ENCODE results near the gene LDLRAD4. TPM values are rescaled to one million over a fixed set of nuclear protein-coding genes. Genes with fewer than 3 reads are reported as not detected.

The LDLRAD4 gene
- total RNA-seq, 1 donor = 0.43 TPM

DNA sequence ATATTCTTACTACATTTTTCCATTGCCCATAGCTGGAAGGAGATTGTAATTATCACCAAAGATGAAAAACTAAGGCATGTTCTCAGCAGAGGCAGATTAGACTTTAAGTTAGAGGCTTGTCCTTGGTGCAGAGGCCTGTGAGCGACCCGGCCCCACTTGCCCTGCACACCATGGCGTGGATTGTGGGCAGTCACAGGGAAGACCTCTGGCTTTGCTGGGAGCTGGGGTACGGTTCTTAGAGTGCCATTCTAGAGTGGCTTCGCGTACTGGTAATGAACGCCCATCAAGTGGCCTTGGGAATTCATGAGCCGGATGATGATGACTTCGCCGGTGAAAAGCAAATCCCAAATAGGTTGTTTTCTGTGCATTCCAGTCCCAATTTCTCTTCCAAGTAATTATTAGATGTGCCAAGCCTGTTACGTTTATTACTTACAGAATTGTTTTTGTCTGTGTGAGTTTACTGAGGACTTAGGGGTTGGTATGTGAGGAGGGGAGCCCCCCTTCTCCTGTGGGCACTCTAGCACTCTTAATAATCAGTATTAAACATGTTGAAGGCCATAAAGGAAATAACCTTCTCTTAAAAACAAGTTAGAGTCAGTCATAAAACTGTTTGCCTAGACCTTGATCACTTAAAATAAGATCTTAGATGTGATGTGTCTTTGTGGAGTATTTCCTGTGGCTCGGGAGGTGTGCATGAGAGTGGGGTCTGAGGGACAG, 90.6 kb downstream of the LDLRAD4 start:
- H3K4me3 ChIP-seq (ENCODE audit: low read depth, low read length) = no peak overlapping the region
- no peak for DNase-seq (ENCODE audit: low read depth)
- TF ChIP-seq, protein P1, sequence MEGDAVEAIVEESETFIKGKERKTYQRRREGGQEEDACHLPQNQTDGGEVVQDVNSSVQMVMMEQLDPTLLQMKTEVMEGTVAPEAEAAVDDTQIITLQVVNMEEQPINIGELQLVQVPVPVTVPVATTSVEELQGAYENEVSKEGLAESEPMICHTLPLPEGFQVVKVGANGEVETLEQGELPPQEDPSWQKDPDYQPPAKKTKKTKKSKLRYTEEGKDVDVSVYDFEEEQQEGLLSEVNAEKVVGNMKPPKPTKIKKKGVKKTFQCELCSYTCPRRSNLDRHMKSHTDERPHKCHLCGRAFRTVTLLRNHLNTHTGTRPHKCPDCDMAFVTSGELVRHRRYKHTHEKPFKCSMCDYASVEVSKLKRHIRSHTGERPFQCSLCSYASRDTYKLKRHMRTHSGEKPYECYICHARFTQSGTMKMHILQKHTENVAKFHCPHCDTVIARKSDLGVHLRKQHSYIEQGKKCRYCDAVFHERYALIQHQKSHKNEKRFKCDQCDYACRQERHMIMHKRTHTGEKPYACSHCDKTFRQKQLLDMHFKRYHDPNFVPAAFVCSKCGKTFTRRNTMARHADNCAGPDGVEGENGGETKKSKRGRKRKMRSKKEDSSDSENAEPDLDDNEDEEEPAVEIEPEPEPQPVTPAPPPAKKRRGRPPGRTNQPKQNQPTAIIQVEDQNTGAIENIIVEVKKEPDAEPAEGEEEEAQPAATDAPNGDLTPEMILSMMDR (IDR thresholded peaks at IDR 0.05; ENCODE audit: insufficient read depth, low read depth, low read length) = no peak

DNA sequence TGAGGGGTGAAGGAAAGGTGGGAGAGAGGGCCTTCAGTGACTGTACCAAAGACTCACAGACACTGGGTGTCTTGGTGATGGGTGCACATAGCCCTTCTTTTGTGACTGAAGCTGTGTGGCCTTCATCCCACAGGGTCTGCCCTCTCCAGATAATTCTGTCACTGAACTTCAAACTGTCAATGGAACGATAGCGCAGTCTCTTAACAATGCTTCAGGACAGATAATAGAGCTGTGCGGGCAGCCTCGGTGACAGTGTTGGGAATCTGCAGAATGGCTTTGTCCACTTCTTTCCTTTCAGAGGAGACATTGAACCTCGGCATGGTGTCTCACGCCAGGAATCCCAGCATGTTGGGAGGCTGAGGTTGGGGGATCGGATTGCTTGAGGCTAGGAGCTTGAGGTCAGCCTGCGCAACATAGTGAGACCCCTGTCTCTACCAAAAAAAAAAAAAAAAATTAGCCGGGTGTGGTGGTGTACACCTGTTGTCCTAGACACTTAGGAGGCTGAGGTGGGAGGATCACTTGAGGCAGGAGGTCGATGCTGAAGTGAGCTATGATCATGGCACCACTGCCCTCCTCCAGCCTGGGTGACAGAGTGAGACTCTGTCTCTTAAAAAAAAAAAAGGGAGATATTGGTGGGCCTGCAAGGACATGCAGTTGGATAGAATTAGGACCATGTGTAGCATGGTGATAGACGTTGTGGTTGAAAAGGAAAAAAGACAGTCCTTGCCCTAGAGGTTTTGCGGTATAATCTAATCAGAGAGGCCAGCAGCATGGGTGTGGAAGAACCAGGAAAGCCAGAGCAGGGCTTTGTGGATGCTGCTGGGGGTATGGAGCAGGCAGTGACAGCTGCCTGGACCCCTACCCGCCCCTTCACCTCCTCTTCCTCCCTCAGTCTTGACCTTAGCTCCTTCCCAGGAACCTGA, 91.4 kb downstream of the LDLRAD4 start:
- TF ChIP-seq, protein P1 (IDR thresholded peaks at IDR 0.05; ENCODE audit: insufficient read depth, low read depth, low read length) = no peak
- no peak overlapping the region for H3K4me3 ChIP-seq (ENCODE audit: low read depth, low read length)
- DNase-seq (ENCODE audit: low read depth) = no peak

DNA sequence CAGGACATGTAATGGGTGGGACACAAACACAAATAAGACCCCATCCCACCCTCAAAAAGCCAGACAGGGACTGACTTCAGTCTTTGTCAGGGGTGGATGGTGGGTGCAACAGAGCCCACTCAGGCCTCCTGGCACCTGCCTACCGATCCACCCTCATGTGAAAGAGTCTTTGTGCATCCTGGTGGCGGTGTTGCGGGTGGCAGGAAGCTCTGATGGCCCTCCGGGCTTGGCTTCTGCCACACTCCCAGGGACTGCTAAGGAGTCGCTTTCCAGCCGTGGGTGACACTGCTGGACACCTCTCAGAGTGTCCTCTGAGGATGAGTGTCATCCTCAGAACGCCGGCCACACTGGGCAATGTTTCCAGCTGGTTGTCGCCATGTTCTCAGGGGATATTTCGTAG, 92.6 kb downstream of the LDLRAD4 start:
- TF ChIP-seq, protein P1 (IDR thresholded peaks at IDR 0.05; ENCODE audit: insufficient read depth, low read depth, low read length) = no peak
- DNase-seq (ENCODE audit: low read depth) = no peak
- no peak overlapping the region for H3K4me3 ChIP-seq (ENCODE audit: low read depth, low read length)

DNA sequence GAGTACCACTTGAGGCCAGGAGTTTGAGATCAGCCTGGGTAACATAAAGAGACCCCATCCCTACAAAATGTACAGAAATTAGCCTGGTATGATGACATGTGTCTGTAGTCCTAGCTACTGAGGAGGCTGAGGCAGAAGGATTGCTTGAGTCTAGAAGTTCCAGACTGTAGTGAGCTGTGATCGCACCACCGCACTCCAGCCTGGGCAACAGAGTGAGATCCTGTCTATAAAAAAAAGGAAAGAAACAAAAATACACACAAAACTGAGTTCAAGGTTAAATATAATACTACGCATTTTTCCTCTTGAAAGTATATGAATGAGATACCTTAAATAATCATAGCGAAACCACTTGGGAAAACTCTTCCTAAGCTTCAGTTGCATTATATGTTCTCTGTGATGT, 94.0 kb downstream of the LDLRAD4 start:
- no peak for DNase-seq (ENCODE audit: low read depth)
- TF ChIP-seq, protein P1 (IDR thresholded peaks at IDR 0.05; ENCODE audit: insufficient read depth, low read depth, low read length) = no peak
- H3K4me3 ChIP-seq (ENCODE audit: low read depth, low read length) = no peak overlapping the region

DNA sequence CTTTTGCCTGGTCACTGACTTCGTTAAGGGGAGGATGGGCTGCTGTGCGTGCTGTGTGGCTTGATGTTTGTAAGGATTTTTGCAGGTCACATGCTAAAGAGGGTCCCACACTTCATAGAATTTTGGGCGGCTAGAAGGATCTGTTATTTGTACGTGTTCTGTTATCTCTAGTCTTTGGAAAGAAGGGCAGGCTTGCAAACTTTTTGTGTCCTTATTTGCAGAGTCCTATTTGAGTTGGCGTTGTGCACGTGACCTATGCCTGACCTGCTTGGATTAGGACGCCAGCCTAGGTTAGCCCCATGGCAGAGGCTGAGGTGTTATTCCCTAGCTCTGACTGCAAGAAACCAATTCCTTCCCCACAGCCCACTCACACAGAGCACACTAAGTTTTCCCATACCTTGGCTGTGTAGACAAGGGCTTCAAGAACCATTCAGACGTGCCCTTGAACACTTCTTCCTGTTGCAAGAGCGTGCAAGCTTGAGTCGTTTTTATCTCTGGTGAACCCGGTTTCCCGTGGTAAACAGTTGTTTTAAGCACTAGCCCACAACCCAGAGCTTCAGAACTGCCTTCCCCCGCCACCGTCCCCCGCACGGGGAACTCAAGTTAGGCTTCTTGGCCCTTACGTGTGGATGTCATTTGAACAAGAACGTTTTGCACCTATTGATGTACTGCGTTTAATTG, 94.6 kb downstream of the LDLRAD4 start:
- DNase-seq (ENCODE audit: low read depth) = no peak
- TF ChIP-seq, protein P1 (IDR thresholded peaks at IDR 0.05; ENCODE audit: insufficient read depth, low read depth, low read length) = no peak
- no peak overlapping the region for H3K4me3 ChIP-seq (ENCODE audit: low read depth, low read length)

DNA sequence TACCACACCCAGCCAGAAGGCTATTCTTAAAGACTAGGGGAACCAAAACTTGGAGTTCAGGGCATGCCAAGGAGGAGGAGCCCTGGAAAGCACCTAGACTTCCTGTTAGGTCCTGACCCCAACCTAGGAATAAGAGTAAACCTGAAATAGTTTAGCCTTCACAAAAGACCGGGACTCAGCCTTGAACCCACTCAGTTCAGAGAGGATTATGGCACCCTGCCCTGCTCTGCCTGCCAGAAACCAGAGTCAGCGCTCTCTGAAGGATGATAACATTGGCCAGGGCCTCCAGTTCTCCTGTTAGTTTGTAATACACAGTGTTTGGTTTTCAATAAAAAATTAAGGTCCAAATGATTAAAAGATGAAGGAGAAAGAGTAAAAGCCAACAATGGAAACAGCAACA, 96.4 kb downstream of the LDLRAD4 start:
- no peak overlapping the region for H3K4me3 ChIP-seq (ENCODE audit: low read depth, low read length)
- no peak for DNase-seq (ENCODE audit: low read depth)
- TF ChIP-seq, protein P1 (IDR thresholded peaks at IDR 0.05; ENCODE audit: insufficient read depth, low read depth, low read length) = no peak

Data from fibroblast of villous mesenchyme (primary cell).